ENCODE data around the gene DMRTC2. TPM values are rescaled to one million over a fixed set of nuclear protein-coding genes. Genes with fewer than 3 reads are reported as not detected.

Gene DMRTC2
- total and polyA plus RNA-seq, 4 experiments from 2014 or later: not detected

- Mint-ChIP-seq H3K4me1 (peaks cover 23 to 77% (median 38%) of the 10 kb centered on the region in 4 donors), H3K27ac (peak overlapping the region in 6 of 7 donors; percentile 68 to 94 (median 84)), H3K27me3 (no peaks in the 10 kb centered on the region), H3K4me3 (peak overlapping the region in 1 of 8 donors; percentile 30), H3K9me3 (no peaks in the 10 kb centered on the region), H3K36me3 (peaks cover 49% of the 10 kb centered on the region in 2 donors)
- Histone ChIP-seq H3K27ac (ENCODE audit: low read depth, low read length) (no peak overlapping the region), H3K4me1 (ENCODE audit: insufficient read depth, low read length) (peaks cover 68% of the 10 kb centered on the region), H3K36me3 (ENCODE audit: insufficient read depth, low read length) (peaks cover 83% of the 10 kb centered on the region), H3K9me3 (ENCODE audit: control insufficient read depth in 1 of 2, low read length in 2 of 2) (no peaks in the 10 kb centered on the region), H3K4me3 (ENCODE audit: low read length in 2 of 2) (no peak overlapping the region), H3K27me3 (ENCODE audit: insufficient read depth, low read length) (no peaks in the 10 kb centered on the region)
- ChIA-PET POLR2A (ENCODE audit: partially characterized antibody) (interaction anchor here (0.9 to 19.1 kb wide), 6 partner anchors 8 to 35 kb away, joined by 3 to 349 read pairs (median 6); partner anchors contain the start of genes ARHGEF1 and RPS19), CTCF (ENCODE audit: partially characterized antibody) (no interaction called here)
- DNase-seq: no peak
- intact Hi-C loops (cut with micrococcal nuclease): no loop called here
Observed at GRCh38 chr19:41894350-41894749, 49.5 kb downstream of the DMRTC2 start.

GRCh38 chr19:41895745-41896580 lies 51.1 kb downstream of the DMRTC2 start:
- no peaks in the 10 kb centered on the region for H3K27me3 Mint-ChIP-seq
- Histone ChIP-seq H3K36me3 (ENCODE audit: insufficient read depth, low read length) (peaks cover 83% of the 10 kb centered on the region), H3K27me3 (ENCODE audit: insufficient read depth, low read length) (no peaks in the 10 kb centered on the region), H3K9me3 (ENCODE audit: control insufficient read depth in 1 of 2, low read length in 2 of 2) (no peaks in the 10 kb centered on the region), H3K4me3 (ENCODE audit: low read length in 2 of 2) (no peak overlapping the region), H3K27ac (ENCODE audit: low read depth, low read length) (peak overlapping the region; percentile 16), H3K4me1 (ENCODE audit: insufficient read depth, low read length) (peaks cover 52% of the 10 kb centered on the region)
- intact Hi-C loops (cut with micrococcal nuclease): no loop called here
- peak overlapping the region; percentile 46 to 90 (median 85) for H3K27ac Mint-ChIP-seq
- H3K4me1 Mint-ChIP-seq: peaks cover 23 to 62% (median 36%) of the 10 kb centered on the region in 4 donors
- peak overlapping the region in 4 of 8 donors; percentile 10 to 49 (median 42) for H3K4me3 Mint-ChIP-seq
- ChIA-PET CTCF (ENCODE audit: partially characterized antibody) (no interaction called here), POLR2A (ENCODE audit: partially characterized antibody) (interaction anchor here (1.3 to 19.1 kb wide), 7 partner anchors 7 to 36 kb away, joined by 4 to 349 read pairs (median 8); partner anchors contain the start of genes ARHGEF1, ERFL and RPS19)
- peaks cover 53 to 55% of the 10 kb centered on the region in 2 donors for H3K36me3 Mint-ChIP-seq
- H3K9me3 Mint-ChIP-seq: no peaks in the 10 kb centered on the region
- no peak for DNase-seq

- DNase-seq: no peak
- peaks cover 81% of the 10 kb centered on the region for H3K36me3 ChIP-seq (ENCODE audit: insufficient read depth, low read length)
- H3K9me3 ChIP-seq (ENCODE audit: control insufficient read depth in 1 of 2, low read length in 2 of 2): no peaks in the 10 kb centered on the region
- Mint-ChIP-seq H3K9me3 (no peaks in the 10 kb centered on the region), H3K36me3 (peaks cover 52 to 53% of the 10 kb centered on the region in 2 donors), H3K4me3 (no peak overlapping the region), H3K27me3 (no peaks in the 10 kb centered on the region), H3K4me1 (peaks cover 20 to 56% (median 33%) of the 10 kb centered on the region in 4 donors), H3K27ac (peak overlapping the region in 5 of 7 donors; percentile 77 to 90 (median 85))
- peaks cover 49% of the 10 kb centered on the region for H3K4me1 ChIP-seq (ENCODE audit: insufficient read depth, low read length)
- POLR2A ChIA-PET (ENCODE audit: partially characterized antibody): interaction anchor here (1.4 to 19.1 kb wide), 4 partner anchors 10 to 36 kb away, joined by 4 to 349 read pairs (median 12); partner anchors contain the start of genes ARHGEF1, ERFL and RPS19
- no peak overlapping the region for H3K27ac ChIP-seq (ENCODE audit: low read depth, low read length)
- intact Hi-C loops (cut with micrococcal nuclease): no loop called here
- H3K27me3 ChIP-seq (ENCODE audit: insufficient read depth, low read length): no peaks in the 10 kb centered on the region
- H3K4me3 ChIP-seq (ENCODE audit: low read length in 2 of 2): no peak overlapping the region
- CTCF ChIA-PET (ENCODE audit: partially characterized antibody): no interaction called here
Observed at GRCh38 chr19:41896581-41896942, 51.7 kb downstream of the DMRTC2 start.

GRCh38 chr19:41897181-41897580 lies 52.3 kb downstream of the DMRTC2 start:
- no peak overlapping the region for H3K27ac Mint-ChIP-seq
- no peaks in the 10 kb centered on the region for H3K27me3 ChIP-seq (ENCODE audit: insufficient read depth, low read length)
- intact Hi-C loops (cut with micrococcal nuclease): no loop called here
- CTCF ChIA-PET (ENCODE audit: partially characterized antibody): no interaction called here
- no peak overlapping the region for H3K4me3 ChIP-seq (ENCODE audit: low read length in 2 of 2)
- no peaks in the 10 kb centered on the region for H3K27me3 Mint-ChIP-seq
- H3K4me1 Mint-ChIP-seq: peaks cover 18 to 50% (median 31%) of the 10 kb centered on the region in 4 donors
- DNase-seq: no peak
- no peak overlapping the region for H3K4me3 Mint-ChIP-seq
- H3K36me3 Mint-ChIP-seq: peaks cover 50 to 54% of the 10 kb centered on the region in 2 donors
- H3K27ac ChIP-seq (ENCODE audit: low read depth, low read length): no peak overlapping the region
- POLR2A ChIA-PET (ENCODE audit: partially characterized antibody): interaction anchor here (0.8 to 19.1 kb wide), 4 partner anchors 11 to 37 kb away, joined by 3 to 349 read pairs (median 12); partner anchors contain the start of genes ARHGEF1, ERFL and RPS19
- H3K9me3 Mint-ChIP-seq: peaks cover 0 to 1% (median 0%) of the 10 kb centered on the region in 8 donors
- H3K4me1 ChIP-seq (ENCODE audit: insufficient read depth, low read length): peaks cover 46% of the 10 kb centered on the region
- H3K9me3 ChIP-seq (ENCODE audit: control insufficient read depth in 1 of 2, low read length in 2 of 2): no peaks in the 10 kb centered on the region
- peaks cover 81% of the 10 kb centered on the region for H3K36me3 ChIP-seq (ENCODE audit: insufficient read depth, low read length)

GRCh38 chr19:41897820-41898219 lies 53.0 kb downstream of the DMRTC2 start:
- Histone ChIP-seq H3K4me3 (ENCODE audit: low read length in 2 of 2) (no peak overlapping the region), H3K4me1 (ENCODE audit: insufficient read depth, low read length) (peaks cover 43% of the 10 kb centered on the region), H3K27ac (ENCODE audit: low read depth, low read length) (no peak overlapping the region), H3K9me3 (ENCODE audit: control insufficient read depth in 1 of 2, low read length in 2 of 2) (no peaks in the 10 kb centered on the region), H3K36me3 (ENCODE audit: insufficient read depth, low read length) (peaks cover 81% of the 10 kb centered on the region), H3K27me3 (ENCODE audit: insufficient read depth, low read length) (no peaks in the 10 kb centered on the region)
- POLR2A ChIA-PET (ENCODE audit: partially characterized antibody): interaction anchor here (0.8 to 19.1 kb wide), 6 partner anchors 11 to 38 kb away, joined by 3 to 349 read pairs (median 6); partner anchors contain the start of genes ARHGEF1 and RPS19
- Mint-ChIP-seq H3K27me3 (no peaks in the 10 kb centered on the region), H3K9me3 (peaks cover 0 to 1% (median 0%) of the 10 kb centered on the region in 8 donors), H3K4me1 (peaks cover 18 to 45% (median 31%) of the 10 kb centered on the region in 4 donors), H3K27ac (peak overlapping the region in 4 of 7 donors; percentile 22 to 83 (median 48)), H3K36me3 (peaks cover 50 to 60% of the 10 kb centered on the region in 2 donors), H3K4me3 (no peak overlapping the region)
- no peak for DNase-seq
- CTCF ChIA-PET (ENCODE audit: partially characterized antibody): no interaction called here
- intact Hi-C loops (cut with micrococcal nuclease): no loop called here

- Histone ChIP-seq H3K27me3 (ENCODE audit: insufficient read depth, low read length) (no peaks in the 10 kb centered on the region), H3K36me3 (ENCODE audit: insufficient read depth, low read length) (peaks cover 82% of the 10 kb centered on the region), H3K4me3 (ENCODE audit: low read length in 2 of 2) (no peak overlapping the region), H3K4me1 (ENCODE audit: insufficient read depth, low read length) (peaks cover 44% of the 10 kb centered on the region), H3K9me3 (ENCODE audit: control insufficient read depth in 1 of 2, low read length in 2 of 2) (no peaks in the 10 kb centered on the region), H3K27ac (ENCODE audit: low read depth, low read length) (no peak overlapping the region)
- Mint-ChIP-seq H3K27ac (peak overlapping the region in 4 of 7 donors; percentile 12 to 64 (median 39)), H3K36me3 (peaks cover 47 to 60% of the 10 kb centered on the region in 2 donors), H3K27me3 (no peaks in the 10 kb centered on the region), H3K9me3 (peaks cover 0 to 1% (median 0%) of the 10 kb centered on the region in 8 donors), H3K4me1 (peaks cover 16 to 45% (median 27%) of the 10 kb centered on the region in 4 donors), H3K4me3 (no peak overlapping the region)
- intact Hi-C loops (cut with micrococcal nuclease): no loop called here
- no peak for DNase-seq
- ChIA-PET POLR2A (ENCODE audit: partially characterized antibody) (interaction anchor here (1.6 to 19.1 kb wide), 5 partner anchors 11 to 38 kb away, joined by 3 to 349 read pairs (median 9); partner anchors contain the start of genes ARHGEF1 and RPS19), CTCF (ENCODE audit: partially characterized antibody) (no interaction called here)
Observed at GRCh38 chr19:41898235-41898634, 53.4 kb downstream of the DMRTC2 start.
